HCT116 (cell line): ENCODE results near the gene FAM3B. TPM values are rescaled to one million over a fixed set of nuclear protein-coding genes. Genes with fewer than 3 reads are reported as not detected.
A peak's percentile ranks its signal among the peaks of the same experiment; 100 is the strongest.

Source experiments
- ATAC-seq: fragments of 200-7000 bp; cut with Tn5 transposase; 2 replicates; pipeline ENCODE4 v1.9.1; 2020; ENCODE audit warnings: mild to moderate bottlenecking, moderate library complexity
- Bru-seq: library from RNA; stranded (reverse); fragments of 400-500 nt; gene quantifications from one replicate; lab custom pipeline; 2021; lab: Mats Ljungman, UMichigan
- BruChase-seq, 2 experiments: library from RNA; stranded (reverse); fragments of 400-500 nt; gene quantifications; one replicate each; lab custom pipeline; 2021; lab: Mats Ljungman, UMichigan
- BruUV-seq: library from RNA; stranded (reverse); fragments of 400-500 nt; replicated peaks from 2 replicates; lab custom pipeline; 2021; lab: Mats Ljungman, UMichigan
- CTCF ChIA-PET: fragments of 300-600 bp; sonication (Branson Sonifier 250); formaldehyde crosslinking; loops from one replicate; lab custom pipeline; 2021; ENCODE audit warnings: antibody characterized with exemption; lab: Charles Lee
- POLR2A ChIA-PET: fragments of 300-600, 350-600 bp; sonication (Branson Sonifier 250); formaldehyde crosslinking; loops from one replicate; lab custom pipeline; 2021; ENCODE audit warnings: antibody characterized with exemption; lab: Charles Lee
- RAD21 ChIA-PET, 2 experiments: fragments of 300-600 bp; sonication (Branson Sonifier 250); formaldehyde crosslinking; loops; one replicate each; lab custom pipeline; 2023; ENCODE audit warnings: low total read pairs in 2 of 2; ENCODE audit not compliant: uncharacterized antibody in 2 of 2, unreplicated experiment in 2 of 2, low non-redundant PET in 1 of 2; lab: Charles Lee
- DNase-seq: peaks from one replicate; pipeline ENCODE4 v3.0.0-alpha.2; 2010; ENCODE audit warnings: low read depth, low spot score
- H2AFZ ChIP-seq: fragments of 200-600 bp; shearing (Covaris generic), sonication (generic); 2 replicates; pipeline ENCODE4 v1.6.1; 2017; ENCODE audit warnings: low read depth, mixed run types, mixed read lengths, antibody characterized with exemption, low read length; ENCODE audit not compliant: poor library complexity, severe bottlenecking
- H3K27ac ChIP-seq: 2 replicates; pipeline ENCODE4 v1.5.1; 2012; ENCODE audit warnings: low read depth, low read length
- H3K27me3 ChIP-seq: fragments of 200-600 bp; sonication (generic); 2 replicates; pipeline ENCODE4 v1.6.1; 2016; ENCODE audit warnings: mixed run types, low read length, mixed read lengths; ENCODE audit not compliant: insufficient read depth
- H3K36me3 ChIP-seq, 2 experiments: fragments of 200-500 bp in 1 of 2; fragments of 200-600 bp in 1 of 2; sonication (Bioruptor generic) in 1 of 2; sonication (generic) in 1 of 2; 2 replicates each; pipeline versions ENCODE4 v1.5.1 to v1.6.1; 2014 to 2016; ENCODE audit warnings: low read length in 2 of 2, inconsistent platforms in 1 of 2, mixed read lengths in 1 of 2, mixed run types in 1 of 2; ENCODE audit not compliant: insufficient read depth in 2 of 2, control insufficient read depth in 1 of 2
- H3K4me1 ChIP-seq, 2 experiments: fragments of 200-600 bp in 1 of 2; sonication (generic) in 1 of 2; 2 replicates each; pipeline versions ENCODE4 v1.5.1 to v1.6.1; 2012 to 2017; ENCODE audit warnings: low read length in 2 of 2, inconsistent platforms in 1 of 2, mild to moderate bottlenecking in 1 of 2, mixed read lengths in 1 of 2, mixed run types in 1 of 2, moderate library complexity in 1 of 2; ENCODE audit not compliant: insufficient read depth in 2 of 2, control insufficient read depth in 1 of 2
- H3K4me2 ChIP-seq: fragments of 200-600 bp; sonication (generic); 2 replicates; pipeline ENCODE4 v1.6.1; 2017; ENCODE audit warnings: mixed run types, low read length, mixed read lengths
- H3K4me3 ChIP-seq, 2 experiments: fragments of 200-600 bp in 1 of 2; sonication (generic) in 1 of 2; replicated peaks in 1 of 2; 2 replicates each; pipeline ENCODE4 v1.5.1; 2011 to 2016; ENCODE audit warnings: low read length in 2 of 2, control low read depth in 1 of 2, low read depth in 1 of 2, mild to moderate bottlenecking in 1 of 2, mixed read lengths in 1 of 2, mixed run types in 1 of 2
- H3K79me2 ChIP-seq: fragments of 200-600 bp; sonication (generic); 2 replicates; pipeline ENCODE4 v1.6.1; 2017; ENCODE audit warnings: mild to moderate bottlenecking, mixed run types, low read length, moderate library complexity, mixed read lengths; ENCODE audit not compliant: insufficient read depth
- H3K9ac ChIP-seq: fragments of 200-600 bp; sonication (generic); 2 replicates; pipeline ENCODE4 v1.6.1; 2016; ENCODE audit warnings: low read length, mixed read lengths
- H3K9me2 ChIP-seq: fragments of 200-600 bp; sonication (generic), shearing (Covaris generic); 2 replicates; pipeline ENCODE4 v1.6.1; 2017; ENCODE audit warnings: mixed run types, mild to moderate bottlenecking, moderate library complexity; ENCODE audit not compliant: insufficient read depth
- H3K9me3 ChIP-seq, 2 experiments: fragments of 200-500 bp in 1 of 2; fragments of 200-600 bp in 1 of 2; sonication (Bioruptor generic) in 1 of 2; sonication (generic) in 1 of 2; 2 replicates each; pipeline ENCODE4 v1.6.1; 2014 to 2017; ENCODE audit warnings: low read length in 2 of 2, mixed read lengths in 2 of 2, inconsistent platforms in 1 of 2, low read depth in 1 of 2, mild to moderate bottlenecking in 1 of 2, mixed run types in 1 of 2, moderate library complexity in 1 of 2; ENCODE audit not compliant: control insufficient read depth in 1 of 2, insufficient read depth in 1 of 2
- H4K20me1 ChIP-seq: fragments of 200-600 bp; sonication (generic), shearing (Covaris generic); 2 replicates; pipeline ENCODE4 v1.6.1; 2017; ENCODE audit warnings: mixed run types, mild to moderate bottlenecking, moderate library complexity; ENCODE audit not compliant: insufficient read depth
- CEBPB ChIP-seq: IDR thresholded peaks from 2 replicates; pipeline ENCODE4 v1.6.1; 2012; ENCODE audit warnings: low read depth
- EGR1 ChIP-seq: IDR thresholded peaks from 2 replicates; pipeline ENCODE4 v1.6.1; 2012; ENCODE audit warnings: low read depth
- ELF1 ChIP-seq: IDR thresholded peaks from 2 replicates; pipeline ENCODE4 v1.6.1; 2012; ENCODE audit warnings: low read depth, borderline replicate concordance
- EZH2 ChIP-seq: fragments of 200-600 bp; sonication (generic); IDR thresholded peaks from 2 replicates; pipeline ENCODE4 v1.6.1; 2017; ENCODE audit warnings: antibody characterized with exemption, mixed run types
- POLR2A ChIP-seq: IDR thresholded peaks from 2 replicates; pipeline ENCODE4 v1.7.0; 2011; ENCODE audit warnings: borderline replicate concordance; ENCODE audit not compliant: insufficient read depth, insufficient read length; ENCODE audit errors: extremely low read depth
- RAD21 ChIP-seq: IDR thresholded peaks from 2 replicates; pipeline ENCODE4 v1.6.1; 2012; ENCODE audit warnings: low read depth, mild to moderate bottlenecking
- SIN3A ChIP-seq: IDR thresholded peaks from 2 replicates; pipeline ENCODE4 v1.6.1; 2012; ENCODE audit warnings: low read depth
- TCF7L2 ChIP-seq: IDR thresholded peaks from 2 replicates; pipeline ENCODE4 v1.7.0; 2011; ENCODE audit warnings: borderline replicate concordance, inconsistent platforms; ENCODE audit not compliant: insufficient read depth, insufficient read length; ENCODE audit errors: extremely low read depth
- ZFX ChIP-seq: fragments of 450-650 bp; IDR thresholded peaks from 2 replicates; pipeline ENCODE4 v1.6.1; 2017
- intact Hi-C: fragments of 100-400 bp; cut with micrococcal nuclease; formaldehyde crosslinking; loops from 2 replicates; pipeline ENCODE4 v1.10.0; 2022
- long read RNA-seq: library from polyadenylated mRNA; unstranded; transcript quantifications from one replicate; pipeline ENCODE4 v2.0.0, GENCODE V29; 2021; ENCODE audit not compliant: unreplicated experiment
- polyA plus RNA-seq: library from polyadenylated mRNA; unstranded; fragments of >200 nt; gene quantifications from 2 replicates; pipeline ENCODE4 v1.2.1, GENCODE V29; 2012; ENCODE audit warnings: missing spikeins
- total RNA-seq: library from RNA; stranded (reverse); gene quantifications from one replicate; pipeline ENCODE4 v1.2.1, GENCODE V29; 2021; ENCODE audit not compliant: unreplicated experiment
- TF ChIP-seq, protein P1 (sequence below): IDR thresholded peaks from 2 replicates; pipeline ENCODE4 v1.6.1; 2012
- TF ChIP-seq, protein P2 (sequence below), 3 experiments: fragments of 200-600 bp in 1 of 3; sonication (generic) in 1 of 3; IDR thresholded peaks in 2 of 3; conservative IDR thresholded peaks in 1 of 3; 2 replicates each; pipeline ENCODE4 v1.5.1; 2012 to 2017; ENCODE audit warnings: low read depth in 2 of 3, low read length in 2 of 3, antibody characterized with exemption in 1 of 3, borderline replicate concordance in 1 of 3, control low read depth in 1 of 3, mild to moderate bottlenecking in 1 of 3, mixed read lengths in 1 of 3, mixed run types in 1 of 3, moderate library complexity in 1 of 3; ENCODE audit not compliant: insufficient read depth in 1 of 3
- TF ChIP-seq, protein P3 (sequence below): IDR thresholded peaks from 2 replicates; pipeline ENCODE4 v1.6.1; 2012

Gene FAM3B, protein sequence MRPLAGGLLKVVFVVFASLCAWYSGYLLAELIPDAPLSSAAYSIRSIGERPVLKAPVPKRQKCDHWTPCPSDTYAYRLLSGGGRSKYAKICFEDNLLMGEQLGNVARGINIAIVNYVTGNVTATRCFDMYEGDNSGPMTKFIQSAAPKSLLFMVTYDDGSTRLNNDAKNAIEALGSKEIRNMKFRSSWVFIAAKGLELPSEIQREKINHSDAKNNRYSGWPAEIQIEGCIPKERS
- total RNA-seq (not detected), Bru-seq, nascent RNA (percentile 10 among the genes with signal in this experiment), BruChase-seq, experiment 1, labeled RNA remaining after a 6-hour chase (percentile 9 among the genes with signal in this experiment), BruChase-seq, experiment 2, labeled RNA remaining after a 2-hour chase (percentile 14 among the genes with signal in this experiment)
- polyA plus RNA-seq = 0.16 TPM in 1 of 2 replicates, not detected in the other
- long read RNA-seq = 0 reads

DNA sequence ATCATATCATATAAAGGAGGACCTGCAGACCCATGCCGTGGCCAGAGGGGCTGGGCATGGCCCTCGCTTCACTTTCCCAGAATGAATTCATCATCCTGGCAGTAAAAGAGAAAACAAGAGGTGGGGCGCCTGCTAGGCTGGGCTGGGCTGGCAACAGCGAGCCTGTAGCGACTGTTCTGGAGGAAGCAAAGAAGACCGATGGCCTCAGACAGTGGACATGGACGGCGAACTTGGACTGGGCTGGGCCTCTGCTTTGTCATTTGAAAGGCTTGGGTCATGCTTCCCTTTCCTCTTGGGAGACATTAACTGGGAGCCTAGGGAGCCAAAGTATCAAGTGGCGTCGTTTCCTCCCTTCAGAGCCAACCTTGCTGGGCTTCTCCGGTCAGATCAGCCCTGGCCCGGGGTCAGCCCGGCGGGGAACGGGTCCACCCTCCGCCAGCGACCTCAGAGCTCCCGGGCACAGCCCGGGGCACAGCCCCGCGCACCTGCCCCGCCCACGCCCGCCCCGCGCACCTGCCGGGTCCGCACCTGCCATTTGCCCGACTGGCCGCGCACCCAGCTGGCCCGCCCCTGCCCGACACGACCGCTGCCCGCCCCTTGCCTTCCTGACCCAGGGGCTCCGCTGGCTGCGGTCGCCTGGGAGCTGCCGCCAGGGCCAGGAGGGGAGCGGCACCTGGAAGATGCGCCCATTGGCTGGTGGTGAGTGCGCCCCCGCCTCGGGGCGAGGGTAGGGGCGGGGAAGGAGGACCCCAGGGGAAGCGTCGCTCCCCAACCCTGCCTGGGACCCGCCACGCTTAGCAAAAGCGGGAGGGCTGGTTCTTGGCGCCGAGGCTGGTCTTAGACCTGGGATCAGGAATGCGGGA, at the start of gene FAM3B:
FAM3B (plus strand) TSS at position 602 of the 863 bp plus-strand sequence; CDS start at position 681, 79 bp downstream.
- BruUV-seq = no TSS peak
- no peak for ATAC-seq
- Histone ChIP-seq H3K36me3 (no peaks in the 10 kb centered on the region), H3K4me2 (no peak within 1 kb of the TSS), H3K27ac (no peak within 1 kb of the TSS), H3K9ac (no peak within 1 kb of the TSS), H3K79me2 (no peaks in the 10 kb centered on the region), H3K4me1 (no peaks in the 10 kb centered on the region), H2AFZ (no peak within 1 kb of the TSS), H3K9me2 (no peaks in the 10 kb centered on the region), H3K27me3 (no peaks in the 10 kb centered on the region), H4K20me1 (no peaks in the 10 kb centered on the region), H3K4me3 (no peak within 1 kb of the TSS), H3K9me3 (no peaks in the 10 kb centered on the region)
- intact Hi-C loops = no loop called here
- TF ChIP-seq EZH2 = no peak
- POLR2A ChIA-PET = no interaction called here
- CTCF ChIA-PET = no interaction called here
- RAD21 ChIA-PET = no interaction called here
- DNase-seq = no peak

DNA sequence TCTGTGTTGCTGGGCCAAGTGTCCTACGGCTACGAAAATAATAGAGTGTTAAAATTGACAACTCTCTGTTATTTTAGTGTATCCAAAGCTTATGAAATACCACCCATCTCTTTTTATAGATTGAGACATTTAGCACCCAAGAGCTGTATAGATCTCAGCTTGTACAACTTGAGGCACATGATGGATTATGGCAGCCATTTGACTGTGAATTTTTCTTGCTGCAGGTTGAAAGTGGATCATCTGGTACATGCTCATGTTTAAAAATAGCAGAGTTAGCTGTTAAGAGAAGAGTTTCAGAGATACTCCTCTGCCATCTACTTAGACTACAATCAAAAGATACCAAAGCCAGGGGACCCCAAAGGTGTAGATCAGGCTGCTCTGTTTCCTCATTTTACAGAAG, 49.3 kb upstream of the FAM3B start:
- ATAC-seq = no peak
- Histone ChIP-seq H4K20me1 (no peaks in the 10 kb centered on the region), H3K9ac (no peak overlapping the region), H3K27ac (no peak overlapping the region), H3K9me3 (no peaks in the 10 kb centered on the region), H3K36me3 (no peaks in the 10 kb centered on the region), H3K4me3 (no peak overlapping the region), H3K27me3 (no peaks in the 10 kb centered on the region), H3K4me2 (no peak overlapping the region), H3K79me2 (no peaks in the 10 kb centered on the region), H2AFZ (no peak overlapping the region), H3K9me2 (no peaks in the 10 kb centered on the region), H3K4me1 (no peaks in the 10 kb centered on the region)
- ChIA-PET POLR2A (no interaction called here), CTCF (interaction anchor here (2.2 kb wide), 1 partner anchor 16 kb away, joined by 9 read pairs; no protein-coding TSS in a partner anchor), RAD21 (no interaction called here)
- no peak for DNase-seq
- intact Hi-C loops = no loop called here
- TF ChIP-seq, protein P1, sequence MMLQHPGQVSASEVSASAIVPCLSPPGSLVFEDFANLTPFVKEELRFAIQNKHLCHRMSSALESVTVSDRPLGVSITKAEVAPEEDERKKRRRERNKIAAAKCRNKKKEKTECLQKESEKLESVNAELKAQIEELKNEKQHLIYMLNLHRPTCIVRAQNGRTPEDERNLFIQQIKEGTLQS = no peak
- TF ChIP-seq, protein P2, sequence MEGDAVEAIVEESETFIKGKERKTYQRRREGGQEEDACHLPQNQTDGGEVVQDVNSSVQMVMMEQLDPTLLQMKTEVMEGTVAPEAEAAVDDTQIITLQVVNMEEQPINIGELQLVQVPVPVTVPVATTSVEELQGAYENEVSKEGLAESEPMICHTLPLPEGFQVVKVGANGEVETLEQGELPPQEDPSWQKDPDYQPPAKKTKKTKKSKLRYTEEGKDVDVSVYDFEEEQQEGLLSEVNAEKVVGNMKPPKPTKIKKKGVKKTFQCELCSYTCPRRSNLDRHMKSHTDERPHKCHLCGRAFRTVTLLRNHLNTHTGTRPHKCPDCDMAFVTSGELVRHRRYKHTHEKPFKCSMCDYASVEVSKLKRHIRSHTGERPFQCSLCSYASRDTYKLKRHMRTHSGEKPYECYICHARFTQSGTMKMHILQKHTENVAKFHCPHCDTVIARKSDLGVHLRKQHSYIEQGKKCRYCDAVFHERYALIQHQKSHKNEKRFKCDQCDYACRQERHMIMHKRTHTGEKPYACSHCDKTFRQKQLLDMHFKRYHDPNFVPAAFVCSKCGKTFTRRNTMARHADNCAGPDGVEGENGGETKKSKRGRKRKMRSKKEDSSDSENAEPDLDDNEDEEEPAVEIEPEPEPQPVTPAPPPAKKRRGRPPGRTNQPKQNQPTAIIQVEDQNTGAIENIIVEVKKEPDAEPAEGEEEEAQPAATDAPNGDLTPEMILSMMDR (IDR thresholded peaks at IDR 0.05 in 2 of 3, conservative IDR thresholded peaks at IDR 0.05 in 1 of 3; ENCODE audit: borderline replicate concordance in 1 of 3, insufficient read depth in 1 of 3, low read depth in 2 of 3, low read length in 2 of 3) = no peak
- TF ChIP-seq, protein P3, sequence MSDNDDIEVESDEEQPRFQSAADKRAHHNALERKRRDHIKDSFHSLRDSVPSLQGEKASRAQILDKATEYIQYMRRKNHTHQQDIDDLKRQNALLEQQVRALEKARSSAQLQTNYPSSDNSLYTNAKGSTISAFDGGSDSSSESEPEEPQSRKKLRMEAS = no peak
- TF ChIP-seq POLR2A (no peak), ELF1 (no peak), RAD21 (no peak), SIN3A (no peak), EGR1 (no peak), CEBPB (no peak), TCF7L2 (no peak), ZFX (no peak)
- BruUV-seq = no TSS peak
